ENCODE data around the gene AAMP.
A peak's percentile ranks its signal among the peaks of the same experiment; 100 is the strongest.

Gene AAMP

GRCh38 chr2:218218268-218219185 lies 51.4 kb downstream of the AAMP start:
- H3K36me3 Mint-ChIP-seq (ENCODE audit: low read depth): peaks cover 12% of the 10 kb centered on the region
- peaks cover 56% of the 10 kb centered on the region for H3K4me1 Mint-ChIP-seq
- TF ChIP-seq CTCF (IDR thresholded peaks at IDR 0.05): no peak
- no peaks in the 10 kb centered on the region for H3K9me3 Mint-ChIP-seq
- H3K27ac Mint-ChIP-seq: peak overlapping the region; percentile 75
- peaks cover 9% of the 10 kb centered on the region for H3K27me3 Mint-ChIP-seq (ENCODE audit: low read depth, poor library complexity)
- peak overlapping the region; percentile 95 for H3K4me3 Mint-ChIP-seq
- DNase-seq: no peak

GRCh38 chr2:218217360-218218267 lies 52.3 kb downstream of the AAMP start:
- peaks cover 11% of the 10 kb centered on the region for H3K27me3 Mint-ChIP-seq (ENCODE audit: low read depth, poor library complexity)
- peak overlapping the region; percentile 75 for H3K27ac Mint-ChIP-seq

GRCh38 chr2:218216674-218217359 lies 53.1 kb downstream of the AAMP start, which contains the start of gene ARPC2:
ARPC2 (plus strand) TSS chr2:218217189; CDS start chr2:218217471, 282 bp downstream.
- H3K36me3 Mint-ChIP-seq (ENCODE audit: low read depth): peaks cover 10% of the 10 kb centered on the region
- H3K27me3 Mint-ChIP-seq (ENCODE audit: low read depth, poor library complexity): peaks cover 19% of the 10 kb centered on the region
- H3K27ac Mint-ChIP-seq: peak within 1 kb of the TSS; percentile 75
- peak; percentile 93 for DNase-seq
- no peak for TF ChIP-seq CTCF (IDR thresholded peaks at IDR 0.05)
- H3K4me3 Mint-ChIP-seq: peak within 1 kb of the TSS; percentile 95
- H3K4me1 Mint-ChIP-seq: peaks cover 49% of the 10 kb centered on the region
- H3K9me3 Mint-ChIP-seq: no peaks in the 10 kb centered on the region

More at GRCh38 chr2:218217360-218218267, 52.3 kb downstream of the AAMP start:
- peaks cover 49% of the 10 kb centered on the region for H3K4me1 Mint-ChIP-seq
- no peak for TF ChIP-seq CTCF (IDR thresholded peaks at IDR 0.05)
- peak overlapping the region; percentile 95 for H3K4me3 Mint-ChIP-seq
- DNase-seq: peak; percentile 49
- no peaks in the 10 kb centered on the region for H3K9me3 Mint-ChIP-seq
- peaks cover 12% of the 10 kb centered on the region for H3K36me3 Mint-ChIP-seq (ENCODE audit: low read depth)

- H3K9me3 Mint-ChIP-seq: no peaks in the 10 kb centered on the region
- no peak for TF ChIP-seq CTCF (IDR thresholded peaks at IDR 0.05)
- H3K27ac Mint-ChIP-seq: peak overlapping the region; percentile 73
- DNase-seq: no peak
- H3K36me3 Mint-ChIP-seq (ENCODE audit: low read depth): peaks cover 5% of the 10 kb centered on the region
- peaks cover 23% of the 10 kb centered on the region for H3K27me3 Mint-ChIP-seq (ENCODE audit: low read depth, poor library complexity)
- peak overlapping the region; percentile 95 for H3K4me3 Mint-ChIP-seq
- peaks cover 44% of the 10 kb centered on the region for H3K4me1 Mint-ChIP-seq
Measured at GRCh38 chr2:218216336-218216673, 53.6 kb downstream of the AAMP start.
